Umbilical cord (tissue), 2 donors: ENCODE data around the gene KRT74. TPM values are rescaled to one million over a fixed set of nuclear protein-coding genes. Genes with fewer than 3 reads are reported as not detected.
"Not testable (repeated sequence)": the region's sequence is repeated elsewhere in the genome, so short reads cannot be mapped to it uniquely, and the experiment has no call there.

Source experiments
- DNase-seq: peaks from one replicate; pipeline ENCODE4 v3.0.0-alpha.2; 2015; ENCODE audit warnings: low spot score
- total RNA-seq: library from RNA; depleted of rRNA; stranded (reverse); fragments of >200 nt; gene quantifications from one replicate; pipeline ENCODE4 v1.2.3, GENCODE V29; 2014; ENCODE audit warnings: low replicate concordance; ENCODE audit not compliant: insufficient read depth

KRT74 gene
- total RNA-seq, 1 donor from 2014 or later: 3.4 TPM

DNA sequence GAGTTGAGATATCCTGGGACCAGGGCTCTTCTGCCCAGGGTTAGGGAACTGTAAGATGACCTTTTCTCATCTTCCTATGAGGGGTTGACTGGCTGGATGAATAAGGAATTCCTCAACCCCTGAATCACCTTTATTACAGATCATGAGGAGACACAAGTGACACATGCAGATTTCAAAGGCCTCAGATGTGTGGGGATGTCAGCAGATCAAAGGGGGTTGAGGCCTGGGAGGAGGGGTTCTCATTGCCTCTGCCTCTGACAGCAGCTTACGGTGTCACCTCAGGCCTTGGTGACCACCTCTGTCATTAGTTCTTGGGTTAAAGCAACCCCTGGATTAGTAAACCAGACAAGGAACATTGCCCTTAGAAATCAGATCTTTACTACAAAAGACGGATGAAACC lies 29.7 kb upstream of the KRT74 start:
- DNase-seq: no peak

DNA sequence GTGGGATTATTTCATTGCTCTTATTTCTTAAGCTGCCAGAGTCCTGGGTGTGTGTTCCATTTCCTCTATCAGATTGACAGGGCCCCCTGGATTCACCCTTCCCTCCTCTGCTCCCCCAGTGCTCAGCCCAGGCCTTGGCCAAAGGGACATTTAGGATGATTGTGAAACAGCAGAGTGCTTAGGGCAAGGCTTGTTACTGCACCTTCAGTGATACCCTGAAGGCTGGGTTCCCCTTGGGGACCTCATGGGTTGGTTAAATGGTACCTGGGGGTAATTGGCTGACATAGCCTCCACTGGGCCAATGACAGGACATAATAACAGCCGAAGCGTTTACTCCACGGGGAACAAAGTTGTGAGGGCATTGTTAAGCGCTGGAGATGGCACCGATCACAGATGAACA lies 28.9 kb upstream of the KRT74 start:
- DNase-seq: no peak

DNA sequence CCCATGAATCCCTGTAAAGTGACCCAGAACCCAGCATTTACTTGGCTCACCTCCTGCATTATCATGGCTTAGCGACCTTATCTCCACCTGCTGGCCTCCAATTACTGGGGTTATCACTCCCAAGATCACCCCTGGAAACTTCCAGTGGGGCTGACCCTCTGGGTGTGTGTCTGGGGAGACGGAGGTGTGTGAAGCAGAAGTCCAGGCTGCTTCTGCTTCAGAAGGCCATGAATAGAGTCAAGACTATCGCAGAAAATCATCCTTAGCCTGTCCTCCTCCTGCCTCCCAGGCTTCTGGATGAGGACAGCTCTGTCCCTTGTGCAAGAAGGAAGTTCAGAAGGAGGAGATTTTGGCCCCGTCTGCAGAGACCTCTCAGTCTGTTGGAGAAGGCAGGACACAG lies 28.0 kb upstream of the KRT74 start:
- DNase-seq: no peak

DNA sequence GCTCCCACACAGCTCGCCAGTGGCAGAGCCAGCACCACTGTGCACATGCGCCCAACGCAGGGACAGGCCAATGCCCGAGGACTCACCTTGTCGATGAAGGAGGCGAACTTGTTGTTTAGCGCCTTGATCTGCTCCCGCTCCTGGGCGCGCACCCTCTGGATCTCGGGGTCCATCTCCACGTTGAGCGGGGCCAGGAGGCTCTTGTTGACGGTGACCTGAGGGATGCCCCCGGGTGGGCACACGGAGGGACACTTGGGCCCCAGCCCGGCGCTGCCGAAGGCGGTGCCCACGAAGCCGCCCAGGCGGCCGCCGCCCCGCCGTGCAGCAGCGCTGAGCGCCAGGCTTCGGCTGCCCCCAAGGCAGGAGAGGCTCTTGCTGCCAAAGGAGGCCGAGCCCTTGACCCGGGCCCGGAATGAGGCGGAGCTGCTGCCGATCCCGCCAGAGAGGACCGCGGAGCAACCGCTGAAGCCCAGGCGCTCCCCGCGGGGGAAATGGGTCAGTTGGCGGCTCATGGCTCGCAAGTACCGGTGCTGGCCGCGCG lies 27.4 kb upstream of the KRT74 start, which contains the start of gene KRT72:
Gene KRT72 (minus strand): TSS at position 523 of the 541 bp plus-strand sequence. CDS start 11 bp downstream, at position 512.
- DNase-seq: no peak

DNA sequence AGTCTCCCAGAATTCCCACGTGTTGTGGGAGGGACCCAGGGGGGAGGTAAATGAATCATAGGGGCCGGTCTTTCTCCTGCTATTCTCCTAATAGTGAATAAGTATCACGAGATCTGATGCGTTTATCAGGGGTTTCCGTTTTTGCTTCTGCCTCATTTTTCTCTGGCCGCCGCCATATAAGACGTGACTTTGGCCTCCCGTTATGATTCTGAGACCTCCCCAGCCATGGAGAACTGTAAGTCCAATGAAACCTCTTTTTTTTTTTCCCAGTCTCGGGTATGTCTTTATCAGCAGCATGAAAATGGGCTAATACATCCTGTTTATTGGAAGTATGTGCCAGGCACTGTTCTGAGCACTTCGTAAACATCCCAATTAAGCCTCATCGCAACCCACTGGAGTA lies 26.8 kb upstream of the KRT74 start:
- DNase-seq: no peak

DNA sequence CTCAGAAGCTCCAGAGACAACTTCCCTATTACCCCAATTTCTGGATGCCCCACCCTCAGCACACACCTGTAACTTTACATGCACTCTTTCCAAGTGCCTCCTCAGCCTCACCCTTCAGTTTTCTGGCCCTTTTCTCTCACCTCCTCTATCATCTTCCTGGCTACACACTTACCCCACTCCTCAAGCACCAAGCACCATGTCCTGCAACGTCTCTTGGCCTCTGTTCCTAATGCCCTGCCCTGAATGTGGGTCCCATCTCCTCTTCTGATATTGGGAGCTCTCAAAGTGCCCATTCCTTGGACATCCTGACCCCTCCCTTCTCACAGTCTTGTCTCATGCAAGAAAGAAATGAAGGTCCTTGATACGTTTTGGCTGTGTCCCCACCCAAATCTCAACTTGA lies 26.4 kb upstream of the KRT74 start:
- DNase-seq: no peak

DNA sequence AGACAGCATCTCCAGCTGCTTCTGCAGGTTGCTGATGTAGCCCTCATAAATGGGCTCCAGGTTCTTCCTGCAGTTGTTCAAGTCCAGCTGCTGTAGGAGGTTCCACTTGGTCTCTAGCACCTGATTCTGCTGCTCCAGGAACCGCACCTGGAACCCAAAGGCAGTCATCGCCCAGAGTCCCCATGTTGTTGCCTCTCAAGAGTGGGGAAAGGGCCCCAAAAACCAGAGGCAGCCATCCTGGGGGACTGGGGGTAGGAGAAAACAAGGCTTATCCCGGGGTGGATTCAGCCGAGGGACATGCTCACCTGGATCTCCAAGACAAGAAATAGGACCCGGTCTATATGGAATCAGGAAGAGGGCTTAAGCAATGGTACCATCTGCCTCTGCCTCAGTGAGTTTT lies 25.3 kb upstream of the KRT74 start:
- DNase-seq: no peak

DNA sequence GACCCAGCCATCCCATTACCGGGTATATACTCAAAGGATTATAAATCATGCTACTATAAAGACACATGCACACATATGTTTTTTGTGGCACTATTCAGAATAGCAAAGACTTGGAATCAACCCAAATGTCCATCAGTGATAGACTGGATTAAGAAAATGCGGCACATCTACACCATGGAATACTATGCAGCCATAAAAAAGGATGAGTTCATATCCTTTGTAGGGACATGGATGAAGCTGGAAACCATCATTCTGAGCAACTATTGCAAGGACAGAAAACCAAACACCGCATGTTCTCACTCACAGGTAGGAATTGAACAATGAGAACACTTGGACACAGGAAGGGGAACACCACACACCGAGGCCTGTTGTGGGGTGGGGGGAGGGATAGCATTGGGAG lies 20.6 kb upstream of the KRT74 start:
- not testable (repeated sequence) for DNase-seq

DNA sequence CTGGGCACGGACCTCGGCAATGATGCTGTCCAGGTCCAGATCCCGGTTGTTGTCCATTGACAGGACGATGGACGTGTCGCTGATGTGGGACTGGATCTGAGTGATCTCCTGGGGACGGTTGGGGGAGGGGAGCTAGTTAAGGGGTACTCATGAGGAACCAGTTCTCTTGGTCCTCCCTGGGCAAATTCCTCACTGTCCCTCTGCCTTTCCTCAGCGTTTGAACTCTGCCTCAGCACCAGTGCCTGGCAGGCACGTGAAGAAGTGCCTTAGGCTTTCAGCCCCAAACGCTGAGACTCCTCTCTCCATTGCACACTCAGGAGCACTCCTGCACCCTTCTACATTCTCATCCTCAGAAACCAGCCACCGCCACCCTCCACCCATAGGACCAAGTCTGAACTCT lies 17.9 kb upstream of the KRT74 start:
- DNase-seq: no peak

DNA sequence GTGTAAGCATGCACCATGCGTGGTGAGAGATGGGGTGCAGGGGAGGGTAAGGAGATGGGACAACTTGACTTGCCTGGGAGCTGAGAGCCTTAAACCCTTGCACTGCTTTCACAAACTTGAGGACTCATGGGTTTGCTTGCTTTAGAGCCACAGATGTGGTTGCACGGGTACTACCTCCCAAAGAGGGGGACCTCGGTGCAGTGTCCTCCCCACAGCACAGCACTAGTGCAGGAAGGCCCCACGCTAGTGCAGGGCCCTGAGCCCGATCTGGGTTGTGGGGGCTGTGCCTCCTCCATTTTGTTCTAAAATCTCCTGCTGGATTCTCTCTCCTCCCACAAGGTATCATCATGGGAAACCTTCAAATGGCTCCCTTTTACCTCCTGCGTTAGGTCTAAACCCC lies 16.4 kb upstream of the KRT74 start:
- DNase-seq: no peak

DNA sequence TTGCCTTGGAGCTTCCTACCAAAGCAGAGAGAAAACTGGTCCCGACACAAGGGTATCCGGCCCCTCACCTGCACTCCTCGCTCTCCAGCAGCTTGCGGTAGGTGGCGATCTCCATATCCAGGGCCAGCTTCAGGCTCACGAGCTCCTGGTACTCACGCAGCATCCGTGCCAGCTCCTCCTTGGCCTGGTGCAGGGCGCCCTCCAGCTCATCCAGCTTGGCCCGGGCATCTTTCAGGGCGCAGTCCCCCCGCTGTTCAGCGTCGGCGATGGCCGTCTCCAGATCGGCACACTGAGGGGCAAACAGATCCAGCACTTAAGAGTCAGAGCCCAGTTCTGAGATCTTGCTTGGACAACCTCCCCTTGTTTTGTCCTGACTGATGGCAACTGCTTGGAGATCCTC lies 13.9 kb upstream of the KRT74 start:
- no peak for DNase-seq

DNA sequence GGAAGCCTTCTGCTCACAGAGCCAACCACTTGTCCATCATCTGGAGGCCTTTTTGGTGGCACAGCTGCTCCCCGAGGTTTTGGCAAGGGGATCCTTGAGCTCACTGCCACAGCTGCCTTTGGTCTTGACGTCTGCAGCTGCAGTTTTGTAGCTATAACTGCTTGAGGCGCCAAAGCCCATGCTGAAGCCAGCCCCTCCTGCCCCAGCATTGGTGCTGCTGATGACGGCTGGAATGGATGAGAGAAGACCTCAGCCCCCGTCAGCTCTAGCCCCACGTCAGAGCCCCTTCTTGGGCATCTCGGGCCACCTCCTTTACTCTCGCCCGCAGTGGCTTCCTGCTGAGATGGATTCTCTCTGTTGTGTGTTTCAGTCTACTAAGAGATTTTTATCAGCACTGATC lies 12.3 kb upstream of the KRT74 start:
- DNase-seq: no peak

DNA sequence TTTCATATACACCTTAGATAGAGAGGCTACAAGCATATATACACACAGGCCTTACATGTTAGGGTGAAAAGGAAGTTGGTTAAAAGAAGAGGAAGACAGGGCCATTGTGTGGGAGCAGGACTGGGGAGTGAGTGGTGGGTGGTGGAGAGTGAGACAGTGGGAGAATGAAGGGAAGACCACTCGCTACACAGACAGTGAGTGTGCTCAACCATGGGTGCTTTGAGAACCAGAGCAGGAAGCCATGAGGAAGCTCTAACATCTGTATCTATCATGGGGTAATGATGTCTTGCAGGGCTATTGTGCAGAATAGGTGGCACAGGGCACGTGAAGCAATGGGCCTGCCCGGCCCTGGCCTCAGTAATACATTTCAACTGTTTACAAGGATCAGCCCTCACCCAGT lies 11.4 kb upstream of the KRT74 start:
- no peak for DNase-seq

DNA sequence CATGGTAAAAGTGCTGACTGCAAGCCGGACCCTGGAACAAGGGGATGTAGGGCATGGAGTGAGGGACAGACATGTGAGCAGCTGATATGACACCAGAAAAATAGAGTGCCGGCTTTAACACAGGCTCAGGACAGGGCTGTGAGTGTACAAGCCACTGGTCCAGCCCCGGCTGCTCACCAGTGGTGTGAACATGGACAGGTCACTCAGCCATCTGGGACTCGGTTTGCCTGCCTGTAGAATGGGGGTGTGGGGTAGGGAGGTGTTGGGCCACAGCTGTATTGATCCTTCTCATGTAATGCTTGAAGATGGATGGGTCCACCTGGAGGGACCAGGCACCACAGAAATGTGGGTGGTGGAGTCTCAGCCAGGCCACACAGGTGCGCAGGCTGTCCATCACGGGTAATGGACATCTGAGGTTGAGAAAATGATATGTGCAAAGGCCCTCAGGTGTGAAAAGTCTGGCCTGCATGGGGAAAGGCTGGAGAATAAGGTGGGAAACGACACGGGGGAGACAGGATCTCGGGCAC lies 10.6 kb upstream of the KRT74 start:
- no peak for DNase-seq

DNA sequence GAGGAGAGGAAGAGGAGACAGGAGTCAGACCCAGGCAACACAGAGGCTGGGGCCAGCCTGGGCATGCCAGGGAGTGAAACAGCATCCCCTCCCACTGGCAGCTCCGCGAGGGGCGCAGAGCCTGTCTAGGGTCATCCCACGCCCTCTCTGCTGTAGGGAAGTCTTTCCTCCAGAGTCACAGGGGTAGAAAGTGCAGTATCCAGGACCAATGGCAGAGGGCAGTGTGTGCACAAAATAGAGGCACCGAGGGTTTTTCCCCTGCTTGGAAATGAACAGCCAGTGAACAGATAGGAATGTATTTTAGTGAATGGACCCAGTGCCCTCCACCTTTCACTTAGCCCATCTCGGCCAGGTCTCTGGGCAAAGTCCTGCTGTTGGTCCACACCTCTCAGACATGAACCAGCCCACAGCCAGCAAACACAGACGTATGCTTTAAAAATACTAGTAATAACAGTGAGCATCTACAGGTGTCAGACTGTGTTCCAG lies 9.4 kb upstream of the KRT74 start:
- DNase-seq: peak; percentile 88

DNA sequence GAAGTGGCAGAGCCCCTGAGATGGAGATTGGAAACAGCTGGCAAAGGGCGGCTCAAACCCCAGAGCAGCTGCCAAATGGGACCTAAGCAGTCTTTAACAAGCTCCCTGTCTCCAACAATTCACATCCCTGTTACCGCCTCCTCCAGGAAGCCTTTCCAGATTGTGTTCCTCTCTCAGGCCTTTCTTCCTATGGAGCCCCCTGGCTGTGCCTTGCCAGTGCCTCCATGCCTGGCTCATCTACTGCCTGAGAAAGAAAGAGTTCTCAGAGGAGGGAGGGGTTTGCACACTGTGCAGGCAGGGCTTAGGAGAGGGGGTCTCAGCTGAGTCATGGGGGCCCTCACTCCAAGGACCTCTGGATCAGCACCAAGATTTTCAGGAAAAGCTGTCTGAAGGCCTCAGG lies 8.8 kb upstream of the KRT74 start:
- DNase-seq: no peak

DNA sequence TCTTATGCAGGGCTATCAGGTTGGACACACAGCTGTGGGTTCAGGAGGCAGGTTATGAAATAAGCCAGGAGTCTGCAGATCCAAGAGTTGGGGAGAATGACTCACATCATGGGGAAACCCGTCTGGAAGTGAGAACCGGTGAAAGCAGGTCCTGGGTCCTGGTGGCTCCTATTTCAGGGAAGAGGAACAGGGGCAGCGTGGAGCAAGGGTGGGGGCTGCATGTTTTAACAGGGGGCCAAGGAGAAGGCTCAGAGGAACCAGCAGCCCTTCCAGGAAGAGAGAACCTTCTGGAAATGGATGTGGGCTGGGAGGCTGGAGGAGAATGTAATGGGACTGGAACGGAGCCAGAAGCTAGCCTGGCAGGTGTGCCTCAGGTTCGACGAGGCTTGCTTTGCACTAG lies 7.8 kb upstream of the KRT74 start:
- DNase-seq: peak; percentile 39

DNA sequence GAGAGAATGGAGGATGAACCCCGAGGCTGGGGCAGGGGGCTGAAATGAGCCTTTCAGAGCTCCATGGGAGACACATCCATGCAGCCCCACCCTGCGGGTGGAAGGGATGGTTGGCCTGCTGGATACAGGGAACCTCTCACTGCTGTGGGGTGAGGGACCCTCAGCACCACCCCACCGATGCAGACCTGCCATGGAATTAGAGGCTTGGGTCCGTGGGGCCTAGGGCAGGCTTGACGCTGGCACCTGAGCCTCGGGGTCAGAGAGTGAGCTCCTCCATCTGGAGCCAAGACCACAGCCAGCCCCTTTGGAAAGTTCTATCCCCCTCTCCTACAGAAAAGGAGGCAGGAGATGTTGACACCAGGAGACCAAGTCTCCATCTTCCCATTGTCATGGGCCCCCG lies 7.4 kb upstream of the KRT74 start:
- DNase-seq: no peak

DNA sequence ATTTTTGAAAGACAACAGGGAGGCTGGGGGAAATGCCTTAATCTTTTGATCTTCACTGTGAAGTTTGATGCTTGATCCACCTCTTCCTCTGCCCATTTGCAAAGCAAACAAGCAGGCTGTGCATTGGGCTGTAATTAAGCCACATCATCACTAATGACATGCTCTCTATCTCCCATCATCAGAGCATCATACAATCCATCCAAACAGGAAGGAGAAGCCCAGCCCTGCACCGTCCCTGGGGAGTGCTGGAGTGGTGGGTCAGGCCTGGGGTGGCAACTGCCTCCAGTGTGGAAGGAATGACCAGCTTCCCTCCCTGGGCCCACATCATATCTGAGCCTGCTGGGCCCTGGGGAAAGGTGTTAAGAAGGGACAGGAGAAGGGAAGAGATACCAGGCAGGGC lies 6.9 kb upstream of the KRT74 start:
- no peak for DNase-seq

DNA sequence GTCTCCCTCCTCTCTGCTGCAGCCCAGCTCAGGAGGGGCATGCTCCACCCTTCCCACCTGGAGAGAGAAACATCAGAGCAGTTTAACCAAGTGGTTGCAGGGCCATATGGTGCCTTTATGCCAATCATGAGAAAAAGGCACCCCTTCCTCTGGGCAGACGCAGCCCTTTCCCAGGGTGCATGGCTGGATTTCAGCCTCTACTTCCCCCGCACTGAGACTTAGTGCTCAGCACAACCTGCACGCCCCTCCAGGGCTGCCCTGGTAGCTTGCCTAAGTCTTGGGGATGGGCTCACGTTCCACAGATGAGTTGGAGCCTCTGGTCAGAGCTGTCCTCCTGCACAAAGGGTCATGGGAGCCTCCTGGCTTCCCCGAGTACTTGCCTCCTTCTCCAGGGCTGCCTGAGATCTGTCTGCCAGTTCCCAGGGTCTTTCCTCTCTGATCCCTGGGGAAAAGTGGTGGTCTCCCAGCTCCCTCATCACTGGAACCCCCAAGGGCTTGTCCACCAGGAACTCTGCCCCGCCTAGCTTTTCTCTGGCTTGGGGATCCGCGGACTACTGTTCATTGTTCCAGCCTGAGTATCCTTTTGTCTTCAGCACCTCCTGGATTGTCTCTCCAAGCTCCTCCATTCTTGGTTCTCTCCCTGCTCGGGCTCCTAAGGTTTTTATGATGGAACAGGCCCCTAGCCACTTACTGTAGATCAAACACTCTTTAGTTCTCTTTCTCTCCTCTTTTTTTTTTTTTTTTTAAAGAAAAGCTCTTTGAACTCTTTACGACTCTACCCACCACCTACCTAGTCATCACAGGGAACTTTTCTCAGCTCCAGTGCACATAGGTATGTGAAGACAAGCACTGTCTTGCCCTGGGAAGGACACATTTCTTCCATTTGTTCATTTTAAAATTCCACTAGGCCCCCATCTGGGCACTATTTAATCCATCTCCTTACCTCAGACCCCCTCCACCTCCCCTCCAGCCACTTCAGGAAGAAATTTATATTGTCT lies 6.1 kb upstream of the KRT74 start:
- DNase-seq: peak; percentile 65

DNA sequence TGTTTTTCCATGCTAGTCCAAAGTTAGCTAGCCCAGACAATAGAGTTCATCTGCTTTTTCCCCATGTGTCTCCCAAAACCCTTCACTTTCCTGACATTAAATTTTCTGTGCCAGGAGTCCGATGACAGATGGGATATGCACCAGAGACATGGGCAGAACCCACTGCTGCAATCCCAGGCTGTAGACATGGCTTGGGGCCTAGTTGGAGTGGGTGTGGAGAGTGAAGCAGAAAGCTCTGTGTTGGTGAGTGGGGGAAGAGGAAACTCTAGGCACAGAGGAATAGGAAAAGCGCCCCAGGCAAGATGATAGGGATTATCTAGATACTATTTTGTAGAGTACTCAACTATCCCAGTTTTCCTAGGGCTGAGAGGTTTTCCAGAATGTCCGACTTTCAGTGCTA lies 4.8 kb upstream of the KRT74 start:
- DNase-seq: peak; percentile 68

DNA sequence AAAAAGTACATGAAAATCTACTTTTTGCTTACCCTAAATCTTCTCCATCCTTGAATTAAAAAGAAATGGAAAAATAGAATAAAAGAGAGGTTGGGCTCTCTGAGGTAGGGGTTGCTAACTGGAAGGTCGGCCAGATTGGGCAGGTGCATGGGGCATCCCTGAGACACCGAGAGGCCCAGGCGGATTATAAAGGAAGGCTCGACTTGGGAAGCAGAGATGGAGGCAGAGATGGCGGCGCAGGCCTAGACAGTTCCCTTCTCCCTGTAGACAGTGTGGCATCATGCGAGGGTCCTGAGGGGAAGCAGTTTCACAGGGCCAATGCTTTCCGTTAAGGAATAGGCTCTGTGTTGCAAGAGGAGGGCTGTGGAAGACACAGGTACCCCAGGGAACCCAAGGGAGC lies 3.7 kb upstream of the KRT74 start:
- DNase-seq: no peak

DNA sequence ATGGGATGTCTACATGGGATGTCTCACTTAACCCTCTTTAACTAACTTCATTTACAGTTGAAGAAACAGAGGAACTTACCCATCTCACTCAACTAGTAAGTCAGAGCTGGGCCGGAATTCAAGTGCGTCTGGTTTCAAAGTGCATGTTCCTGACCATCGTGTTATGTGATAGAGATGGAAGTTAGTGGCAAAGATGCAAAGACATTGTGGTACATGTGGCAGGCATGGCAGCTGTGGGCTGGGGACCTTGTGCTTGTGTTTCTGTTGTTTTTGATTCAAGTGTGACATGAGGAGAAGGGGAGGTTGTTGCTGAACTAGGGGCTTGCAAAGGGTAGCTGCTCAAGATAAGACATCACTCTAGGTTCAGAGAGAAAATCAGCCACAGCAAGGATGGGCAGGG lies 2.3 kb upstream of the KRT74 start:
- no peak for DNase-seq
